H1 (cell line): ENCODE measurements around the gene GTF2F2. TPM values are rescaled to one million over a fixed set of nuclear protein-coding genes. Genes with fewer than 3 reads are reported as not detected.

Experiments
- BRCA1 ChIP-seq: IDR thresholded peaks from 2 replicates; pipeline ENCODE4 v1.6.1; 2012; ENCODE audit warnings: low read depth, low read length, improper control_type of control experiment
- KDM4A ChIP-seq: IDR thresholded peaks from one replicate; pipeline ENCODE4 v1.7.1; 2012; ENCODE audit warnings: low read depth, mild to moderate bottlenecking, moderate library complexity, low read length, inconsistent platforms; ENCODE audit not compliant: severe bottlenecking
- MAFK ChIP-seq: IDR thresholded peaks from 2 replicates; pipeline ENCODE4 v1.6.1; 2012; ENCODE audit warnings: low read depth, mild to moderate bottlenecking, improper control_type of control experiment, low read length
- RXRA ChIP-seq: IDR thresholded peaks from 2 replicates; pipeline ENCODE4 v1.6.1; 2011; ENCODE audit warnings: low read depth, mild to moderate bottlenecking, low read length, moderate library complexity; ENCODE audit not compliant: insufficient read depth
- SP2 ChIP-seq: IDR thresholded peaks from 2 replicates; pipeline ENCODE4 v1.6.1; 2012; ENCODE audit warnings: mild to moderate bottlenecking, low read length, inconsistent platforms
- SP4 ChIP-seq: IDR thresholded peaks from 2 replicates; pipeline ENCODE4 v1.6.1; 2012; ENCODE audit warnings: low read length, inconsistent platforms
- polyA plus RNA-seq, 7 experiments: library from polyadenylated mRNA; depleted of rRNA in 3 of 7; stranded (reverse) in 5 of 7; unstranded in 2 of 7; fragments of >200 nt in 5 of 7; fragments of 200-250 nt in 2 of 7; gene quantifications; 1 replicate in 5 of 7; 2 replicates in 1 of 7; 4 replicates in 1 of 7; pipeline versions ENCODE4 v1.2.1 to v1.2.3, GENCODE V29; 2011 to 2013; ENCODE audit warnings: missing spikeins in 2 of 7, mixed read lengths in 2 of 7
- total RNA-seq: library from RNA; stranded (reverse); fragmentation: NEBNext Ultra II Directional; extraction: Animal tissue kit (Norgen Biotek cat#: 25700); gene quantifications from 2 replicates; pipeline ENCODE4 v1.2.1, GENCODE V29; 2021
- TF ChIP-seq, protein P1 (sequence below): fragments of 300-600 bp; sonication (generic); IDR thresholded peaks from 2 replicates; pipeline ENCODE4 v1.7.1; 2012; ENCODE audit warnings: low read length, moderate library complexity, mild to moderate bottlenecking, inconsistent platforms; ENCODE audit not compliant: insufficient replicate concordance
- TF ChIP-seq, protein P2 (sequence below): IDR thresholded peaks from 2 replicates; pipeline ENCODE4 v1.6.1; 2012; ENCODE audit warnings: low read length, inconsistent platforms

GTF2F2 gene
- total and polyA plus RNA-seq, 2 of the 8 experiments (the other 6 are each of a cell fraction or from before 2014, with no cell fraction given), result 10.8 to 31.1 TPM

DNA sequence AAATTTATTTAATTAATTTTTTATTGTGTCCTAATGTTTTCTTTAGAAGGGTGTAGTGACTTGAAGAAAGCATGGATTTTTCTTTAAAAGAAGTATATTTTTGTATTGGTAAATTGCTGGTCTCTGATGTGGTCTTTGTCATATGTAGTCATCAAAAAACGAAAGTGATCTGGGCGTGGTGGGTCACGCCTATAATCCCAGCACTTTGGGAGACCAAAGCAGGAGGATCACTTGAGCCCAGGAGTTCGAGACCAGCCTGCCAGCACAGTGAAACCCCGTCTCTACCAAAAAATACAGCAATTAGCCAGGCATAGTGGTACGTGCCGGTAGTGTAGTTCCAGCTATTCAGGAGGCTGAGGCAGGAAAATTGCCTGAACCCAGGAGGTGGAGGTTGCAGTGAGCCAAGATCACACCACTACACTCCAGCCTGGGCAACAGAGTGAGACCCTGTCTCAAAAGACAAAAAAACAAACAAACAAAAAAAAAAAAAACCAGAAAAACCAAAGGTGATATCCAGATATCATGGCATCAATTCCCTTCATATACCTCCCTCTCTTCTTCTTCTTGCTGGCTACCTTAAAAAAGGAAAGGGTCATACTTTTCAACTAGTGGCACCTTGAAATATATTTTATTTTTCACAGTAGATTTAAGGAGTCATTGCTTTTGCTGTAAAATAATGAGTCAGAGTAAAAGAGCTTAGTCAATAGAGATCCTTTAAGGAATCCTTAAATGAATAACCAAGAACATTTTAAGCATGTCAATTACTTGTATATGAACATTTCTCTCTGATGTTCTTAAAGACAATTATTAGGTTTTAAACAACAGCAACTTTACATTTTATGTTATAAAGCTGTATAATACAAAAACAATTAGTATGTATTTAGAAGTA is 60.6 kb downstream of the GTF2F2 start (continued):
- TF ChIP-seq, protein P1, sequence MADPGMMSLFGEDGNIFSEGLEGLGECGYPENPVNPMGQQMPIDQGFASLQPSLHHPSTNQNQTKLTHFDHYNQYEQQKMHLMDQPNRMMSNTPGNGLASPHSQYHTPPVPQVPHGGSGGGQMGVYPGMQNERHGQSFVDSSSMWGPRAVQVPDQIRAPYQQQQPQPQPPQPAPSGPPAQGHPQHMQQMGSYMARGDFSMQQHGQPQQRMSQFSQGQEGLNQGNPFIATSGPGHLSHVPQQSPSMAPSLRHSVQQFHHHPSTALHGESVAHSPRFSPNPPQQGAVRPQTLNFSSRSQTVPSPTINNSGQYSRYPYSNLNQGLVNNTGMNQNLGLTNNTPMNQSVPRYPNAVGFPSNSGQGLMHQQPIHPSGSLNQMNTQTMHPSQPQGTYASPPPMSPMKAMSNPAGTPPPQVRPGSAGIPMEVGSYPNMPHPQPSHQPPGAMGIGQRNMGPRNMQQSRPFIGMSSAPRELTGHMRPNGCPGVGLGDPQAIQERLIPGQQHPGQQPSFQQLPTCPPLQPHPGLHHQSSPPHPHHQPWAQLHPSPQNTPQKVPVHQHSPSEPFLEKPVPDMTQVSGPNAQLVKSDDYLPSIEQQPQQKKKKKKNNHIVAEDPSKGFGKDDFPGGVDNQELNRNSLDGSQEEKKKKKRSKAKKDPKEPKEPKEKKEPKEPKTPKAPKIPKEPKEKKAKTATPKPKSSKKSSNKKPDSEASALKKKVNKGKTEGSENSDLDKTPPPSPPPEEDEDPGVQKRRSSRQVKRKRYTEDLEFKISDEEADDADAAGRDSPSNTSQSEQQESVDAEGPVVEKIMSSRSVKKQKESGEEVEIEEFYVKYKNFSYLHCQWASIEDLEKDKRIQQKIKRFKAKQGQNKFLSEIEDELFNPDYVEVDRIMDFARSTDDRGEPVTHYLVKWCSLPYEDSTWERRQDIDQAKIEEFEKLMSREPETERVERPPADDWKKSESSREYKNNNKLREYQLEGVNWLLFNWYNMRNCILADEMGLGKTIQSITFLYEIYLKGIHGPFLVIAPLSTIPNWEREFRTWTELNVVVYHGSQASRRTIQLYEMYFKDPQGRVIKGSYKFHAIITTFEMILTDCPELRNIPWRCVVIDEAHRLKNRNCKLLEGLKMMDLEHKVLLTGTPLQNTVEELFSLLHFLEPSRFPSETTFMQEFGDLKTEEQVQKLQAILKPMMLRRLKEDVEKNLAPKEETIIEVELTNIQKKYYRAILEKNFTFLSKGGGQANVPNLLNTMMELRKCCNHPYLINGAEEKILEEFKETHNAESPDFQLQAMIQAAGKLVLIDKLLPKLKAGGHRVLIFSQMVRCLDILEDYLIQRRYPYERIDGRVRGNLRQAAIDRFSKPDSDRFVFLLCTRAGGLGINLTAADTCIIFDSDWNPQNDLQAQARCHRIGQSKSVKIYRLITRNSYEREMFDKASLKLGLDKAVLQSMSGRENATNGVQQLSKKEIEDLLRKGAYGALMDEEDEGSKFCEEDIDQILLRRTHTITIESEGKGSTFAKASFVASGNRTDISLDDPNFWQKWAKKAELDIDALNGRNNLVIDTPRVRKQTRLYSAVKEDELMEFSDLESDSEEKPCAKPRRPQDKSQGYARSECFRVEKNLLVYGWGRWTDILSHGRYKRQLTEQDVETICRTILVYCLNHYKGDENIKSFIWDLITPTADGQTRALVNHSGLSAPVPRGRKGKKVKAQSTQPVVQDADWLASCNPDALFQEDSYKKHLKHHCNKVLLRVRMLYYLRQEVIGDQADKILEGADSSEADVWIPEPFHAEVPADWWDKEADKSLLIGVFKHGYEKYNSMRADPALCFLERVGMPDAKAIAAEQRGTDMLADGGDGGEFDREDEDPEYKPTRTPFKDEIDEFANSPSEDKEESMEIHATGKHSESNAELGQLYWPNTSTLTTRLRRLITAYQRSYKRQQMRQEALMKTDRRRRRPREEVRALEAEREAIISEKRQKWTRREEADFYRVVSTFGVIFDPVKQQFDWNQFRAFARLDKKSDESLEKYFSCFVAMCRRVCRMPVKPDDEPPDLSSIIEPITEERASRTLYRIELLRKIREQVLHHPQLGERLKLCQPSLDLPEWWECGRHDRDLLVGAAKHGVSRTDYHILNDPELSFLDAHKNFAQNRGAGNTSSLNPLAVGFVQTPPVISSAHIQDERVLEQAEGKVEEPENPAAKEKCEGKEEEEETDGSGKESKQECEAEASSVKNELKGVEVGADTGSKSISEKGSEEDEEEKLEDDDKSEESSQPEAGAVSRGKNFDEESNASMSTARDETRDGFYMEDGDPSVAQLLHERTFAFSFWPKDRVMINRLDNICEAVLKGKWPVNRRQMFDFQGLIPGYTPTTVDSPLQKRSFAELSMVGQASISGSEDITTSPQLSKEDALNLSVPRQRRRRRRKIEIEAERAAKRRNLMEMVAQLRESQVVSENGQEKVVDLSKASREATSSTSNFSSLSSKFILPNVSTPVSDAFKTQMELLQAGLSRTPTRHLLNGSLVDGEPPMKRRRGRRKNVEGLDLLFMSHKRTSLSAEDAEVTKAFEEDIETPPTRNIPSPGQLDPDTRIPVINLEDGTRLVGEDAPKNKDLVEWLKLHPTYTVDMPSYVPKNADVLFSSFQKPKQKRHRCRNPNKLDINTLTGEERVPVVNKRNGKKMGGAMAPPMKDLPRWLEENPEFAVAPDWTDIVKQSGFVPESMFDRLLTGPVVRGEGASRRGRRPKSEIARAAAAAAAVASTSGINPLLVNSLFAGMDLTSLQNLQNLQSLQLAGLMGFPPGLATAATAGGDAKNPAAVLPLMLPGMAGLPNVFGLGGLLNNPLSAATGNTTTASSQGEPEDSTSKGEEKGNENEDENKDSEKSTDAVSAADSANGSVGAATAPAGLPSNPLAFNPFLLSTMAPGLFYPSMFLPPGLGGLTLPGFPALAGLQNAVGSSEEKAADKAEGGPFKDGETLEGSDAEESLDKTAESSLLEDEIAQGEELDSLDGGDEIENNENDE, result no peak
- TF ChIP-seq SP2, result no peak
- TF ChIP-seq, protein P2, sequence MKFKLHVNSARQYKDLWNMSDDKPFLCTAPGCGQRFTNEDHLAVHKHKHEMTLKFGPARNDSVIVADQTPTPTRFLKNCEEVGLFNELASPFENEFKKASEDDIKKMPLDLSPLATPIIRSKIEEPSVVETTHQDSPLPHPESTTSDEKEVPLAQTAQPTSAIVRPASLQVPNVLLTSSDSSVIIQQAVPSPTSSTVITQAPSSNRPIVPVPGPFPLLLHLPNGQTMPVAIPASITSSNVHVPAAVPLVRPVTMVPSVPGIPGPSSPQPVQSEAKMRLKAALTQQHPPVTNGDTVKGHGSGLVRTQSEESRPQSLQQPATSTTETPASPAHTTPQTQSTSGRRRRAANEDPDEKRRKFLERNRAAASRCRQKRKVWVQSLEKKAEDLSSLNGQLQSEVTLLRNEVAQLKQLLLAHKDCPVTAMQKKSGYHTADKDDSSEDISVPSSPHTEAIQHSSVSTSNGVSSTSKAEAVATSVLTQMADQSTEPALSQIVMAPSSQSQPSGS, result no peak
- no peak for TF ChIP-seq RXRA
- no peak for TF ChIP-seq MAFK
- no peak for TF ChIP-seq BRCA1
- no peak for TF ChIP-seq KDM4A
- no peak for TF ChIP-seq SP4
